HG03469 (cell line): ENCODE results near the gene QPRT.
"Not testable (repeated sequence)": the region's sequence is repeated elsewhere in the genome, so short reads cannot be mapped to it uniquely, and the experiment has no call there.

Experiments used
- ATAC-seq: cut with Tn5 transposase; IDR thresholded peaks from one replicate; pipeline ENCODE4 v1.9.1; 2021; ENCODE audit warnings: mild to moderate bottlenecking, moderate library complexity, moderate number of reproducible peaks; ENCODE audit not compliant: unreplicated experiment

The QPRT gene

DNA sequence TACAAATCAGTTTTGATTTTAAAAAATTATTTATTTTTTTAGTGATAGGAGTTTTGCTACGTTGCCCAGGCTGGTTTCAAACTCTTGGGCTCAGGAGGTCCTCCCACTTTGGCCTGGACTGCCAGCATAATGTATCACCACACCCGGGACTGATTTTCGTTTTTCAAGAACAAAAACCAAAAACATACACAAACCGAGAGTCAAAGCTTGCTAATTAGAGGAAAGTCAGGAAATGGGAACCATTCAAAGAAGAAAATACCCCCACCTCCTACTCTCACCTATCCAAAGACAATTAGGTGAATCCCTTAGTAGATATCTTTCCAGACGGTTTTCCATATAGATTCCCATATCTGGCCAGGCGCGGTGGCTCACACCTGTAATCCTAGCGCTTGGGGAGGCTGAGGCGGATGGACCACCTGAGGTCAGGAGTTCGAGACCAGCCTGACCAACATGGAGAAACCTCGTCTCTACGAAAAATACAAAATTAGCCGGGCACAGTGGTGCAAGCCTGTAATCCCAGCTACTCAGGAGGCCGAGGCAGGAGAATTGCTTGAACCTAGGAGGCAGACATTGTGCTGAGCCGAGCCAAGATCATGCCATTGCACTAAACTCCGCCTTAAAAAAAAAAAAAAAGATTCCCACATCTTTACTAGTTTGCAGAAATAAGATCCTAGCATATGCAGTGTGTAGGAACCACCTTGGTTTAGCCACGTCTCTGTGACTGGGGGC is 16.8 kb upstream of the QPRT start:
- ATAC-seq: no peak

DNA sequence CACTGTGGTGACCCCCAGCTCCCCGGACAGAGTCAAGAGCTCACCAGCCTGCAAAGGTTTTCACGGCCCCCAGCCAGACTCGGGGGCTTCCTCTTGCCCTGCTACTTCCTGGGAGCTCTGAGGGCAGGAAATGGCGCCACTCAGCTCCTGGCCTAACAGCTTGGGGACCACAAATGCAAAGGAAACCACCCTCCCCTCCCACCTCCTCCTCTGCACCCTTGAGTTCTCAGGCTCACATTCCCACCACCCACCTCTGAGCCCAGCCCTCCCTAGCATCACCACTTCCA is 16.3 kb upstream of the QPRT start:
- ATAC-seq: no peak

DNA sequence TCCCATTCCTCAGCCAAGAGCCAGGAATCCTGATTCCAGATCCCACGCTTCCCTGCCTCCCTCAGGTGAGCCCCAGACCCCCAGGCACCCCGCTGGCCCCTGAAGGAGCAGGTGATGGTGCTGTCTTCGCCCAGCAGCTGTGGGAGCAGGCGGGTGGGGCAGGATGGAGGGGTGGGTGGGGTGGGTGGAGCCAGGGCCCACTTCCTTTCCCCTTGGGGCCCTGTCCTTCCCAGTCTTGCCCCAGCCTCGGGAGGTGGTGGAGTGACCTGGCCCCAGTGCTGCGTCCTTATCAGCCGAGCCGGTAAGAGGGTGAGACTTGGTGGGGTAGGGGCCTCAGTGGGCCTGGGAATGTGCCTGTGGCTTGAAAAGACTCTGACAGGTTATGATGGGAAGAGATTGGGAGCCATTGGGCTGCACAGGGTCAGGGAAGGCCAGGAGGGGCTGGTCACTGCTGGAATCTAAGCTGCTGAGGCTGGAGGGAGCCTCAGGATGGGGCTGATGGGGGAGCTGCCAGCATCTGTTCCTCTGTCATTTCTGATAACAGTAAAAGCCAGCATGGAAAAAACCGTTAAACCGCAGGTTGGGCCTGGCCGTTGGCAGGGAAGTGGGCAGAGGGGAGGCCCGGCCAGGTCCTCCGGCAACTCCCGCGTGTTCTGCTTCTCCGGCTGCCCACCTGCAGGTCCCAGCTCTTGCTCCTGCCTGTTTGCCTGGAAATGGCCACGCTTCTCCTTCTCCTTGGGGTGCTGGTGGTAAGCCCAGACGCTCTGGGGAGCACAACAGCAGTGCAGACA is 15.8 kb upstream of the QPRT start, which contains the start of gene SPN:
SPN (plus strand) TSS at position 232 of the 791 bp plus-strand sequence; CDS start at position 714, 482 bp downstream.
- no peak for ATAC-seq

DNA sequence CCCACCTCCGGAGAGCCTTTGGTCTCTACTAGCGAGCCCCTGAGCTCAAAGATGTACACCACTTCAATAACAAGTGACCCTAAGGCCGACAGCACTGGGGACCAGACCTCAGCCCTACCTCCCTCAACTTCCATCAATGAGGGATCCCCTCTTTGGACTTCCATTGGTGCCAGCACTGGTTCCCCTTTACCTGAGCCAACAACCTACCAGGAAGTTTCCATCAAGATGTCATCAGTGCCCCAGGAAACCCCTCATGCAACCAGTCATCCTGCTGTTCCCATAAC is 15.2 kb upstream of the QPRT start:
- ATAC-seq: no peak

GRCh38 chr16:29664091-29664921 is 14.7 kb upstream of the QPRT start:
- ATAC-seq: no peak

DNA sequence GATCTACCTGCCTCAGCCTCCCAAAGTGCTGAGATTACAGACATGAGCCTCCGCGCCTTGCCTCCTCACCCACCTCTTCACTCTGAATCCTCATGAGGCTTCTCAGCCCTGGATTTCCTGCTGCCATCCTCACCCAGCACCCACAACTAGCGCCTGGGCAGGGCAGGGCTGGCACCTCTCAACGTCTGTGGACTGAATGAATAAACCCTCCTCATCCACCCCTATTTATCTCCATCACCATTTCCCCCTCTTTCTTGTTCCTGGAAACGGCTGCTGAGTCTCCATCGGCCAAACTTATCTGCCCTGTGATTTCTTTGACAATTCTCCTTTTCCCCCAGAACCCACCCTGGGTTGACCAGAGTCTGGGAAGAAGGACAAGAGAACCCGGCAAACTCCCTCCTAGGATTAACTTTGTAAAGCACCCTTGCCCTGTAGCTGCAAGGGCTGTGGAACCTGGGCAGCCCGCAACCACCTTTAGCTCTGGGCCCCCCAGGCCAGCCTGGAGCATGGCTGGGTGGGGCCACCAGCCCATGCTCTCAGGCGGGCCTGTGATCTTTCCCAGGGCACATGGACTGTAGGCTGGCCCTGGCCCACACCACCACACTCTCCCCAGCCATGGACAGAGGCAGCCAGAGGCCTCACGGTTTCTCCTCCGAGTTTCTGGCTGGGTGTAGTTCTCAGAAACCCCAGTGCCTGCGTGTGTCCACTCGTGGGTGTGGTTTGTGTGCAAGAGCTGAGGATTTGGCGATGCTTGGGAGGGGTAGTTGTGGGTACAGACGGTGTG is 13.5 kb upstream of the QPRT start:
- no peak for ATAC-seq

DNA sequence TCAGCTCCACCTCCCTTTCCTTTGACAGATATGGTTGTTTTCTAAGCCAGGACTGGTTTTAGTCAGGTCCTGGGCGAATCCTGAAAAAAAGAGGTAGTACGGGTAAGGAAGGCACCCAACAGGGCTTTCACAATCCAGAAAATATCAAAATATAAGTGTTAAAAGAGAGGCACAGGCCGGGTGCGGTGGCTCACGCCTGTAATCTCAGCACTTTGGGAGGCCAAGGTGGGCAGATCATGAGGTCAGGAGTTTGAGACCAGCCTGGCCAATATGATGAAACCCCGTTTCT is 11.7 kb upstream of the QPRT start:
- ATAC-seq: not testable (repeated sequence)

GRCh38 chr16:29667755-29668154 is 11.2 kb upstream of the QPRT start:
- no peak for ATAC-seq

GRCh38 chr16:29668267-29668666 is 10.7 kb upstream of the QPRT start:
- ATAC-seq: no peak

DNA sequence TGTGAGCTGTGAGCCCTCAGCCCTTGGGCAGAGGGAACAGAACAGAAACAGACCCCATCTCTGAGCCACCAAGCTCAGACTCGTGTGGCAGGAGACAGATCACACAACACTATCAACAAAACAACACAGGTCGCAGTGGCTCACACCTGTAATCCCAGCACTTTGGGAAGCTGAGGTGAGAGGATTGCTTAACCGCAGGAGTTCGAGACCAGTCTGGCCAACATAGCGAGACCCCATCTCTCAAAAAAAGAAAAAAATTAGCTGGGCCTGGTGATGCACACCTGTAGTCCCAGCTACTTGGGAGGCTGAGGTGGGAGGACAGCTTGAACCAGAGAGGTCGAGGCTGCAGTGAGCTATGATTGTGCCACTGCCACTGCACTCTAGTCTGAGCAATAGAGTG is 5.5 kb upstream of the QPRT start:
- ATAC-seq: no peak

DNA sequence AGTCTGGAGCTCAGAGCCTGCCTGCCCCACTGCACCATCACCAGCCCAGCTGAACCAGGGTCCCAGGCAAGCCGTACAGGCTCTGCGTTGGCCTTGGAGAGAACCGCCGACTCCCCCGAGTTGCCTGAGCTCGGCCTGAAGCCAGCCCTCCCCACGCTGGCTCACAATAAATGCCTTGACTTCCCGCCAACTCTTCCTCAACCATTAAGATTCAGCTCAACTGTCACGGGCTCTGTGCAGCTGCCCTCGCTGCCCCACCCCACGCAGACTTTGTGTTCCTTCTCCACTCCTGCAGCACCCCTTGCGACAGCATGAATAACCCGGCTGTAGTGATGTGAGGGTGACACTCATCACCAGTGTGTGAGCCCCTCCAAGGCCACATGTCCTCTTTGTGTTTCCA is 4.8 kb upstream of the QPRT start:
- ATAC-seq: no peak

- no peak for ATAC-seq
These were observed 3.0 kb upstream of the QPRT start for GRCh38 chr16:29675811-29676643.

- ATAC-seq: no peak
These were observed 1.8 kb upstream of the QPRT start for GRCh38 chr16:29676989-29677785.

- ATAC-seq: no peak
These were observed 1.2 kb downstream of the QPRT start for GRCh38 chr16:29680180-29680598.

GRCh38 chr16:29683543-29684090 is 4.6 kb downstream of the QPRT start:
- ATAC-seq: no peak

- no peak for ATAC-seq
These were observed 5.7 kb downstream of the QPRT start for GRCh38 chr16:29684679-29685078.

DNA sequence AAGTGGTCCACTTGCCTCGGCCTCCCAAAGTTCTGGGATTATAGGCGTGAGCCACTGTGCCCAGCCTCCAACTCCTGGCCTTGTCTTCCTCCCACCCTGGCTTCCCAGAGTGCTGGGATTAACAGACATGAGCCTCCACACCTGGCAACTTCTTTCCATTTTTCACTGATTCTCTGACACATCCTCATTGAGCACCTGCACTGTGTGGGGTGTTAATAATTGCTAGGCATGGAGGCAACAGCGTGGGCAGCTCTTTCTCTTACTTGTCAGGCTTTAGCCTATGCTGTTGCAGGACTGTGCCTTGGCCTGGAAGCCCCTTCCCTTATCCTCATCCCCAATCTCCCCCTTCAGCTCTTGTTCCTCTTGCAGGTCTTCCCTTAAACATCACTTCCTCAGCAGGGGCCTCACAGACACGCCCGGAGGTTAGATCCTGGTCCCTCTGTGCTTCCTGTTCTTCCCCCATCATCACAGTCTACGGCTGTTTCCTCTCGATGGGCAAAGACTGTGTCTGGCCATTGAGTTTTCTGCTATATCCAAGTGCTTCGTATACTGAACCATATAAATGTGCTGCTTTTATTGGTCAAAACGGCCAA is 7.9 kb downstream of the QPRT start:
- ATAC-seq: no peak

- no peak for ATAC-seq
These were observed 8.8 kb downstream of the QPRT start for GRCh38 chr16:29687755-29688154.

GRCh38 chr16:29688172-29688571 is 9.2 kb downstream of the QPRT start:
- no peak for ATAC-seq
